Uterus (tissue), 4 donors: ENCODE data around the gene MLXIPL. TPM values are rescaled to one million over a fixed set of nuclear protein-coding genes. Genes with fewer than 3 reads are reported as not detected.
"Not testable (repeated sequence)": the region's sequence is repeated elsewhere in the genome, so short reads cannot be mapped to it uniquely, and the experiment has no call there.

Experiments
- DNase-seq, 2 donors: peaks; one replicate each; pipeline ENCODE4 v3.0.0-alpha.2; 2019 to 2020
- H3K27ac ChIP-seq, 2 donors: fragments of 200-600 bp; sonication (generic); 1 replicate in 1 of 2; 2 replicates in 1 of 2; pipeline ENCODE4 v1.5.1; 2016 to 2018
- H3K27me3 ChIP-seq, 2 donors: fragments of 200-600 bp; sonication (generic); one replicate each; pipeline ENCODE4 v1.5.1; 2018 to 2019; ENCODE audit warnings: control low read depth in 1 of 2
- H3K36me3 ChIP-seq, 2 donors: fragments of 200-600 bp; sonication (generic); one replicate each; pipeline ENCODE4 v1.5.1; 2019; ENCODE audit warnings: control low read depth in 1 of 2
- H3K4me1 ChIP-seq, 2 donors: fragments of 200-600 bp; sonication (generic); one replicate each; pipeline ENCODE4 v1.5.1; 2018 to 2019; ENCODE audit warnings: control low read depth in 1 of 2
- H3K4me3 ChIP-seq, 2 donors: fragments of 200-600 bp; sonication (generic); 1 replicate in 1 of 2; 2 replicates in 1 of 2; pipeline ENCODE4 v1.5.1; 2018 to 2019; ENCODE audit warnings: mild to moderate bottlenecking in 1 of 2
- H3K9me3 ChIP-seq, 2 donors: fragments of 200-600 bp; sonication (generic); one replicate each; pipeline ENCODE4 v1.5.1; 2019; ENCODE audit warnings: control low read depth in 1 of 2
- POLR2A ChIP-seq, 2 donors: fragments of 450-650 bp; IDR thresholded peaks; one replicate each; pipeline ENCODE4 v1.6.1; 2016; ENCODE audit warnings: antibody characterized with exemption in 2 of 2, mild to moderate bottlenecking in 1 of 2, moderate library complexity in 1 of 2
- intact Hi-C: fragments of 100-400 bp; cut with DNase I; formaldehyde crosslinking; loops from one replicate; pipeline ENCODE4 v1.15.1; 2023; ENCODE audit warnings: low total_unique reads
- total RNA-seq, 4 donors: library from RNA; depleted of rRNA in 3 of 4; stranded (reverse); fragments of >200 nt in 3 of 4; gene quantifications; one replicate each; pipeline versions ENCODE4 v1.1.0 to v1.2.4, GENCODE V29; 2014 to 2023
- TF ChIP-seq, protein P1 (sequence below), 4 experiments: fragments of 200-600 bp in 2 of 4; fragments of 450-650 bp in 2 of 4; sonication (generic) in 2 of 4; IDR thresholded peaks; one replicate each; pipeline ENCODE4 v1.5.1; 2016 to 2019; ENCODE audit warnings: antibody characterized with exemption in 4 of 4, mild to moderate bottlenecking in 2 of 4, moderate library complexity in 1 of 4
- donor health status: DM: yes; HTN: yes; CAD: no.

The MLXIPL gene
- total RNA-seq, 4 donors from 2014 or later = 1.7 to 1.9 TPM; not detected in 2

GRCh38 chr7:73582664-73583202, 41.6 kb downstream of the MLXIPL start:
- no peaks in the 10 kb centered on the region for H3K36me3 ChIP-seq
- H3K4me3 ChIP-seq = no peak overlapping the region
- no peak for DNase-seq
- H3K9me3 ChIP-seq = no peaks in the 10 kb centered on the region
- H3K27ac ChIP-seq = no peak overlapping the region
- no peaks in the 10 kb centered on the region for H3K27me3 ChIP-seq
- intact Hi-C loops = no loop called here
- TF ChIP-seq POLR2A (IDR thresholded peaks at IDR 0.05) = no peak
- TF ChIP-seq, protein P1, sequence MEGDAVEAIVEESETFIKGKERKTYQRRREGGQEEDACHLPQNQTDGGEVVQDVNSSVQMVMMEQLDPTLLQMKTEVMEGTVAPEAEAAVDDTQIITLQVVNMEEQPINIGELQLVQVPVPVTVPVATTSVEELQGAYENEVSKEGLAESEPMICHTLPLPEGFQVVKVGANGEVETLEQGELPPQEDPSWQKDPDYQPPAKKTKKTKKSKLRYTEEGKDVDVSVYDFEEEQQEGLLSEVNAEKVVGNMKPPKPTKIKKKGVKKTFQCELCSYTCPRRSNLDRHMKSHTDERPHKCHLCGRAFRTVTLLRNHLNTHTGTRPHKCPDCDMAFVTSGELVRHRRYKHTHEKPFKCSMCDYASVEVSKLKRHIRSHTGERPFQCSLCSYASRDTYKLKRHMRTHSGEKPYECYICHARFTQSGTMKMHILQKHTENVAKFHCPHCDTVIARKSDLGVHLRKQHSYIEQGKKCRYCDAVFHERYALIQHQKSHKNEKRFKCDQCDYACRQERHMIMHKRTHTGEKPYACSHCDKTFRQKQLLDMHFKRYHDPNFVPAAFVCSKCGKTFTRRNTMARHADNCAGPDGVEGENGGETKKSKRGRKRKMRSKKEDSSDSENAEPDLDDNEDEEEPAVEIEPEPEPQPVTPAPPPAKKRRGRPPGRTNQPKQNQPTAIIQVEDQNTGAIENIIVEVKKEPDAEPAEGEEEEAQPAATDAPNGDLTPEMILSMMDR (IDR thresholded peaks at IDR 0.05) = no peak
- H3K4me1 ChIP-seq = no peaks in the 10 kb centered on the region

DNA sequence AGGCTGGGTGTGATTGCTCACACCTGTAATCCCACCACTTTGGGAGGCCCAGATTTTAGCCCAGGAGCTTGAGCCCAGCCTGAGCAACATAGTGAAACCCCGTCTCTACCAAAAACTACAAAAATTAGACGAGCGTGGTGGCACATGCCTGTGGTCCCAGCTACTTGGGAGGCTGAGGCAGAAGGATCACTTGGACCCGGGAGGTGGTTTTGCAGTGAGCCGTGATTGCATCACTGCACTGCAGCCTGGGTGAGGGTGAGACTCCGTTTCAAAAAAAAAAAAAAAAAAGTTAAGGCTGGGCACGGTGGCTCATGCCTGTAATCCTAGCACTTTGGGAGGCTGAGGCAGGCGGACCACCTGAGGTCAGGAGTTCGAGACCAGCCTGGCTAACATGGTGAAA, 43.3 kb downstream of the MLXIPL start:
- H3K4me3 ChIP-seq, H3K4me1 ChIP-seq, H3K27me3 ChIP-seq, DNase-seq, H3K36me3 ChIP-seq, intact Hi-C loops, H3K9me3 ChIP-seq, H3K27ac ChIP-seq: not testable (repeated sequence)

GRCh38 chr7:73578342-73579128, 45.8 kb downstream of the MLXIPL start, which contains the start of gene TBL2:
Gene TBL2 (minus strand): TSS chr7:73578579. CDS start chr7:73578549, 30 bp downstream.
- peak; percentile 99 for DNase-seq
- H3K4me3 ChIP-seq = peak within 1 kb of the TSS; percentile 74 to 96
- intact Hi-C loops = loop anchor here (10.0 kb wide), 1 partner anchor 54 kb away; the partner anchor contains the start of gene BAZ1B
- no peaks in the 10 kb centered on the region for H3K27me3 ChIP-seq
- H3K9me3 ChIP-seq = no peaks in the 10 kb centered on the region
- H3K27ac ChIP-seq = peak within 1 kb of the TSS; percentile 80 to 95
- H3K36me3 ChIP-seq = no peaks in the 10 kb centered on the region
- peaks cover 0 to 4% of the 10 kb centered on the region in 2 donors for H3K4me1 ChIP-seq
- TF ChIP-seq, protein P1 (IDR thresholded peaks at IDR 0.05) = peak in 3 of 4 experiments; percentile 14 to 17 (median 17)
- TF ChIP-seq POLR2A (IDR thresholded peaks at IDR 0.05) = peak; percentile 89 to 93

- Histone ChIP-seq H3K27me3 (no peaks in the 10 kb centered on the region), H3K4me1 (peaks cover 0 to 4% of the 10 kb centered on the region in 2 donors), H3K9me3 (no peaks in the 10 kb centered on the region), H3K36me3 (no peaks in the 10 kb centered on the region), H3K27ac (peak overlapping the region; percentile 80 to 95), H3K4me3 (peak overlapping the region; percentile 74 to 96)
- TF ChIP-seq, protein P1 (IDR thresholded peaks at IDR 0.05) = no peak
- intact Hi-C loops = loop anchor here (10.0 kb wide), 1 partner anchor 53 kb away; the partner anchor contains the start of gene BAZ1B
- DNase-seq = no peak
Observed at GRCh38 chr7:73577627-73578341, 46.5 kb downstream of the MLXIPL start.

- DNase-seq = no peak
Observed at GRCh38 chr7:73573791-73574190, 50.5 kb downstream of the MLXIPL start.

More at GRCh38 chr7:73573791-73574190, 50.5 kb downstream of the MLXIPL start:
- Histone ChIP-seq H3K27ac (no peak overlapping the region), H3K4me3 (no peak overlapping the region), H3K36me3 (no peaks in the 10 kb centered on the region), H3K27me3 (no peaks in the 10 kb centered on the region), H3K9me3 (no peaks in the 10 kb centered on the region), H3K4me1 (peaks cover 0 to 4% of the 10 kb centered on the region in 2 donors)
- TF ChIP-seq, protein P1 (IDR thresholded peaks at IDR 0.05) = no peak
- no peak for TF ChIP-seq POLR2A (IDR thresholded peaks at IDR 0.05)
- intact Hi-C loops = loop anchor here (10.0 kb wide), 1 partner anchor 49 kb away; the partner anchor contains the start of gene BAZ1B
